ENCODE results near the gene PPP4R2.

DNA sequence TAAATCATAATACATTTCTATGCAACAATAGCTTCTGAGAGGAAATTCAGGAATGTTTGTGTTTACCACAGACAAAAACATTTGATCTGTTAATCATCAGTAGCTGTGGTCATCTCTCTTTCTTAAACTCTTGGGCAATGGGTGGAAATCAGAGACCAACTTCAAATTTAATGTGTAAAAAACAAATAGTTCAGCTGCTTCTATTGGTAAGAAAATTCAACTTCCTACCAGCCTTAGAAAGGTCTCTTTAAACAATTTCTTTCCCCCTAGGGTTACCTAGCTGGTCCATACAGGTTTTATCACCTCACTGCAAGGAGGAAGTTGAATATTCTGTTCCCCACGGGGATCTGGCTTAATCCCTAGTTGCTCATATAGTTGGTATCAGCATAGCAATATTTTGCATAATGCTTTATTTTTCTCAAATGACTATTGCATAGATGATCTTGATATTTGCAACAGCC, 20.3 kb upstream of the PPP4R2 start:
- TF ChIP-seq, protein P1, sequence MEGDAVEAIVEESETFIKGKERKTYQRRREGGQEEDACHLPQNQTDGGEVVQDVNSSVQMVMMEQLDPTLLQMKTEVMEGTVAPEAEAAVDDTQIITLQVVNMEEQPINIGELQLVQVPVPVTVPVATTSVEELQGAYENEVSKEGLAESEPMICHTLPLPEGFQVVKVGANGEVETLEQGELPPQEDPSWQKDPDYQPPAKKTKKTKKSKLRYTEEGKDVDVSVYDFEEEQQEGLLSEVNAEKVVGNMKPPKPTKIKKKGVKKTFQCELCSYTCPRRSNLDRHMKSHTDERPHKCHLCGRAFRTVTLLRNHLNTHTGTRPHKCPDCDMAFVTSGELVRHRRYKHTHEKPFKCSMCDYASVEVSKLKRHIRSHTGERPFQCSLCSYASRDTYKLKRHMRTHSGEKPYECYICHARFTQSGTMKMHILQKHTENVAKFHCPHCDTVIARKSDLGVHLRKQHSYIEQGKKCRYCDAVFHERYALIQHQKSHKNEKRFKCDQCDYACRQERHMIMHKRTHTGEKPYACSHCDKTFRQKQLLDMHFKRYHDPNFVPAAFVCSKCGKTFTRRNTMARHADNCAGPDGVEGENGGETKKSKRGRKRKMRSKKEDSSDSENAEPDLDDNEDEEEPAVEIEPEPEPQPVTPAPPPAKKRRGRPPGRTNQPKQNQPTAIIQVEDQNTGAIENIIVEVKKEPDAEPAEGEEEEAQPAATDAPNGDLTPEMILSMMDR (IDR thresholded peaks at IDR 0.05): no peak
- TF ChIP-seq POLR2A (IDR thresholded peaks at IDR 0.05): no peak

All from esophagus squamous epithelium (tissue), 4 donors.